Osteoblast (primary cell): ENCODE results near the gene DAPK1. TPM values are rescaled to one million over a fixed set of nuclear protein-coding genes. Genes with fewer than 3 reads are reported as not detected.

ENCODE experiments used
- DNase-seq: peaks from one replicate; pipeline ENCODE4 v3.0.0; 2011; ENCODE audit warnings: low spot score, mixed read lengths; ENCODE audit not compliant: insufficient read length; ENCODE audit errors: missing footprints
- H2AFZ ChIP-seq: 2 replicates; pipeline ENCODE4 v1.6.0; 2011; ENCODE audit warnings: mild to moderate bottlenecking, low read length
- H3K27ac ChIP-seq: 2 replicates; pipeline ENCODE4 v1.5.1; 2011; ENCODE audit warnings: mild to moderate bottlenecking, low read depth, low read length, moderate library complexity
- H3K27me3 ChIP-seq: 2 replicates; pipeline ENCODE4 v1.6.0; 2012; ENCODE audit warnings: mild to moderate bottlenecking, control low read depth, inconsistent platforms, low read length, moderate library complexity; ENCODE audit not compliant: insufficient read depth
- H3K36me3 ChIP-seq: 2 replicates; pipeline ENCODE4 v1.5.1; 2011; ENCODE audit warnings: mild to moderate bottlenecking, low read length, control low read depth, moderate library complexity; ENCODE audit not compliant: insufficient read depth
- H3K4me1 ChIP-seq: 2 replicates; pipeline ENCODE4 v1.5.1; 2011; ENCODE audit warnings: mild to moderate bottlenecking, low read length, control low read depth, moderate library complexity; ENCODE audit not compliant: insufficient read depth
- H3K4me2 ChIP-seq: 2 replicates; pipeline ENCODE4 v1.6.0; 2011; ENCODE audit warnings: mild to moderate bottlenecking, low read length; ENCODE audit not compliant: insufficient read depth
- H3K4me3 ChIP-seq: fragments of 200-600 bp; sonication (generic); 3 replicates; pipeline ENCODE4 v1.5.1; 2012; ENCODE audit warnings: mild to moderate bottlenecking, low read length, inconsistent platforms; ENCODE audit not compliant: insufficient read depth
- H3K79me2 ChIP-seq: 2 replicates; pipeline ENCODE4 v1.6.0; 2012; ENCODE audit warnings: mild to moderate bottlenecking, low read length, control low read depth, inconsistent platforms; ENCODE audit not compliant: insufficient read depth
- H3K9me3 ChIP-seq: 2 replicates; pipeline ENCODE4 v1.5.1; 2011; ENCODE audit warnings: low read depth, low read length, control low read depth
- H4K20me1 ChIP-seq: 2 replicates; pipeline ENCODE4 v1.6.0; 2012; ENCODE audit warnings: mild to moderate bottlenecking, low read length, control low read depth; ENCODE audit not compliant: insufficient read depth
- CTCF ChIP-seq: IDR thresholded peaks from 2 replicates; pipeline ENCODE4 v1.5.1; 2011; ENCODE audit warnings: mild to moderate bottlenecking, low read depth, low read length, moderate library complexity; ENCODE audit errors: extremely low read depth
- total RNA-seq: library from RNA; depleted of rRNA; stranded (reverse); fragments of >200 nt; gene quantifications from 2 replicates; pipeline ENCODE4 v1.2.3, GENCODE V29; 2012

DAPK1 gene
- total RNA-seq, 1 donor: 55.4 TPM

- Histone ChIP-seq H2AFZ (no peak overlapping the region), H3K36me3 (no peaks in the 10 kb centered on the region)
Observed at GRCh38 chr9:87504938-87505337, 7.3 kb downstream of the DAPK1 start.

GRCh38 chr9:87505869-87506678 is 8.4 kb downstream of the DAPK1 start:
- H3K79me2 ChIP-seq: no peaks in the 10 kb centered on the region
- H3K4me2 ChIP-seq: no peak overlapping the region
- no peak overlapping the region for H3K27ac ChIP-seq
- H3K36me3 ChIP-seq: no peaks in the 10 kb centered on the region
- TF ChIP-seq CTCF: no peak
- no peak overlapping the region for H3K4me3 ChIP-seq
- H2AFZ ChIP-seq: no peak overlapping the region
- H3K4me1 ChIP-seq: no peaks in the 10 kb centered on the region
- no peak for DNase-seq
- H4K20me1 ChIP-seq: no peaks in the 10 kb centered on the region
- no peaks in the 10 kb centered on the region for H3K9me3 ChIP-seq
- H3K27me3 ChIP-seq: peaks cover 3% of the 10 kb centered on the region

More at GRCh38 chr9:87504938-87505337, 7.3 kb downstream of the DAPK1 start:
- Histone ChIP-seq H4K20me1 (no peaks in the 10 kb centered on the region), H3K27ac (no peak overlapping the region), H3K9me3 (no peaks in the 10 kb centered on the region), H3K4me1 (no peaks in the 10 kb centered on the region), H3K79me2 (no peaks in the 10 kb centered on the region), H3K4me3 (no peak overlapping the region), H3K27me3 (no peaks in the 10 kb centered on the region), H3K4me2 (no peak overlapping the region)
- TF ChIP-seq CTCF: no peak
- no peak for DNase-seq

- TF ChIP-seq CTCF: no peak
- Histone ChIP-seq H3K79me2 (no peaks in the 10 kb centered on the region), H2AFZ (no peak overlapping the region), H4K20me1 (no peaks in the 10 kb centered on the region), H3K4me1 (no peaks in the 10 kb centered on the region), H3K36me3 (no peaks in the 10 kb centered on the region), H3K4me2 (no peak overlapping the region), H3K4me3 (no peak overlapping the region), H3K27me3 (peaks cover 3% of the 10 kb centered on the region), H3K9me3 (no peaks in the 10 kb centered on the region), H3K27ac (no peak overlapping the region)
- DNase-seq: no peak
Observed at GRCh38 chr9:87507576-87507975, 9.9 kb downstream of the DAPK1 start.

GRCh38 chr9:87510252-87510683 is 12.6 kb downstream of the DAPK1 start:
- Histone ChIP-seq H4K20me1 (no peaks in the 10 kb centered on the region), H3K9me3 (no peaks in the 10 kb centered on the region), H3K27ac (no peak overlapping the region), H3K79me2 (no peaks in the 10 kb centered on the region), H3K4me3 (no peak overlapping the region), H3K4me1 (no peaks in the 10 kb centered on the region), H3K4me2 (no peak overlapping the region), H3K36me3 (no peaks in the 10 kb centered on the region), H2AFZ (no peak overlapping the region), H3K27me3 (peaks cover 3% of the 10 kb centered on the region)
- no peak for TF ChIP-seq CTCF
- no peak for DNase-seq
